ENCODE results near the gene CD27. TPM values are rescaled to one million over a fixed set of nuclear protein-coding genes. Genes with fewer than 3 reads are reported as not detected.
"Not testable (repeated sequence)": the region's sequence is repeated elsewhere in the genome, so short reads cannot be mapped to it uniquely, and the experiment has no call there.

The CD27 gene
- polyA plus RNA-seq, 2 donors: 0.84 to 0.98 TPM

- H3K9me3 ChIP-seq (ENCODE audit: control insufficient read depth in 2 of 2, insufficient read depth in 1 of 2, low read depth in 1 of 2, low read length in 1 of 2); H3K4me3 ChIP-seq (ENCODE audit: low read depth in 1 of 2, low read length in 2 of 2); H3K36me3 ChIP-seq (ENCODE audit: control insufficient read depth in 2 of 2, insufficient read depth in 2 of 2, low read length in 1 of 2); H3K4me1 ChIP-seq (ENCODE audit: control insufficient read depth in 2 of 2, insufficient read depth in 2 of 2, low read length in 1 of 2); H3K27me3 ChIP-seq (ENCODE audit: control insufficient read depth in 1 of 2, insufficient read depth in 2 of 2, low read length in 2 of 2); H3K27ac ChIP-seq (ENCODE audit: low read depth in 2 of 2, low read length in 1 of 2): not testable (repeated sequence)
- WGBS, 2 donors: 94 to 96% methylated on average over 37 of the region's 37 CpGs
Observed at GRCh38 chr12:6477601-6478377, 33.0 kb downstream of the CD27 start.

GRCh38 chr12:6478416-6478815 is 33.7 kb downstream of the CD27 start:
- 89 to 90% methylated on average over 20 of the region's 20 CpGs for WGBS, 2 donors
- H3K9me3 ChIP-seq (ENCODE audit: control insufficient read depth in 2 of 2, insufficient read depth in 1 of 2, low read depth in 1 of 2, low read length in 1 of 2): no peaks in the 10 kb centered on the region
- no peak overlapping the region for H3K27ac ChIP-seq (ENCODE audit: low read depth in 2 of 2, low read length in 1 of 2)

GRCh38 chr12:6488240-6488639 is 43.5 kb downstream of the CD27 start:
- Histone ChIP-seq H3K36me3 (ENCODE audit: control insufficient read depth in 2 of 2, insufficient read depth in 2 of 2, low read length in 1 of 2) (no peaks in the 10 kb centered on the region), H3K27me3 (ENCODE audit: control insufficient read depth in 1 of 2, insufficient read depth in 2 of 2, low read length in 2 of 2) (no peaks in the 10 kb centered on the region), H3K9me3 (ENCODE audit: control insufficient read depth in 2 of 2, insufficient read depth in 1 of 2, low read depth in 1 of 2, low read length in 1 of 2) (no peaks in the 10 kb centered on the region), H3K27ac (ENCODE audit: low read depth in 2 of 2, low read length in 1 of 2) (no peak overlapping the region), H3K4me3 (ENCODE audit: low read depth in 1 of 2, low read length in 2 of 2) (no peak overlapping the region), H3K4me1 (ENCODE audit: control insufficient read depth in 2 of 2, insufficient read depth in 2 of 2, low read length in 1 of 2) (no peaks in the 10 kb centered on the region)
- 63% methylated on average over 1 of the region's 1 CpG for WGBS, 2 donors

More at GRCh38 chr12:6478416-6478815, 33.7 kb downstream of the CD27 start:
- no peaks in the 10 kb centered on the region for H3K36me3 ChIP-seq (ENCODE audit: control insufficient read depth in 2 of 2, insufficient read depth in 2 of 2, low read length in 1 of 2)
- H3K4me1 ChIP-seq (ENCODE audit: control insufficient read depth in 2 of 2, insufficient read depth in 2 of 2, low read length in 1 of 2): no peaks in the 10 kb centered on the region
- no peaks in the 10 kb centered on the region for H3K27me3 ChIP-seq (ENCODE audit: control insufficient read depth in 1 of 2, insufficient read depth in 2 of 2, low read length in 2 of 2)
- no peak overlapping the region for H3K4me3 ChIP-seq (ENCODE audit: low read depth in 1 of 2, low read length in 2 of 2)

- Histone ChIP-seq H3K9me3 (ENCODE audit: control insufficient read depth in 2 of 2, insufficient read depth in 1 of 2, low read depth in 1 of 2, low read length in 1 of 2) (no peaks in the 10 kb centered on the region), H3K27ac (ENCODE audit: low read depth in 2 of 2, low read length in 1 of 2) (no peak overlapping the region), H3K27me3 (ENCODE audit: control insufficient read depth in 1 of 2, insufficient read depth in 2 of 2, low read length in 2 of 2) (no peaks in the 10 kb centered on the region), H3K36me3 (ENCODE audit: control insufficient read depth in 2 of 2, insufficient read depth in 2 of 2, low read length in 1 of 2) (no peaks in the 10 kb centered on the region), H3K4me1 (ENCODE audit: control insufficient read depth in 2 of 2, insufficient read depth in 2 of 2, low read length in 1 of 2) (no peaks in the 10 kb centered on the region), H3K4me3 (ENCODE audit: low read depth in 1 of 2, low read length in 2 of 2) (no peak overlapping the region)
- WGBS, 2 donors: 62 to 68% methylated on average over 4 of the region's 4 CpGs
Observed at GRCh38 chr12:6489449-6489848, 44.7 kb downstream of the CD27 start.

- not testable (repeated sequence) for H3K36me3 ChIP-seq (ENCODE audit: control insufficient read depth in 2 of 2, insufficient read depth in 2 of 2, low read length in 1 of 2); H3K27ac ChIP-seq (ENCODE audit: low read depth in 2 of 2, low read length in 1 of 2); H3K9me3 ChIP-seq (ENCODE audit: control insufficient read depth in 2 of 2, insufficient read depth in 1 of 2, low read depth in 1 of 2, low read length in 1 of 2); H3K27me3 ChIP-seq (ENCODE audit: control insufficient read depth in 1 of 2, insufficient read depth in 2 of 2, low read length in 2 of 2); H3K4me1 ChIP-seq (ENCODE audit: control insufficient read depth in 2 of 2, insufficient read depth in 2 of 2, low read length in 1 of 2); H3K4me3 ChIP-seq (ENCODE audit: low read depth in 1 of 2, low read length in 2 of 2)
- WGBS, 2 donors: 95 to 100% methylated on average over 1 of the region's 1 CpG
Observed at GRCh38 chr12:6490673-6491072, 45.9 kb downstream of the CD27 start.

GRCh38 chr12:6492838-6493496 is 48.2 kb downstream of the CD27 start, which contains the start of gene MRPL51:
MRPL51 (minus strand) TSS chr12:6493262; CDS start chr12:6493136, 126 bp downstream.
- Histone ChIP-seq H3K4me3 (ENCODE audit: low read depth in 1 of 2, low read length in 2 of 2) (peak within 1 kb of the TSS; percentile 58 to 97), H3K27ac (ENCODE audit: low read depth in 2 of 2, low read length in 1 of 2) (peak within 1 kb of the TSS; percentile 98 to 100), H3K4me1 (ENCODE audit: control insufficient read depth in 2 of 2, insufficient read depth in 2 of 2, low read length in 1 of 2) (no peaks in the 10 kb centered on the region), H3K27me3 (ENCODE audit: control insufficient read depth in 1 of 2, insufficient read depth in 2 of 2, low read length in 2 of 2) (no peaks in the 10 kb centered on the region), H3K36me3 (ENCODE audit: control insufficient read depth in 2 of 2, insufficient read depth in 2 of 2, low read length in 1 of 2) (no peaks in the 10 kb centered on the region), H3K9me3 (ENCODE audit: control insufficient read depth in 2 of 2, insufficient read depth in 1 of 2, low read depth in 1 of 2, low read length in 1 of 2) (no peaks in the 10 kb centered on the region)
- 1% methylated on average over 39 of the region's 39 CpGs for WGBS, 2 donors

- peak within 1 kb of the TSS; percentile 58 to 97 for H3K4me3 ChIP-seq (ENCODE audit: low read depth in 1 of 2, low read length in 2 of 2)
- H3K4me1 ChIP-seq (ENCODE audit: control insufficient read depth in 2 of 2, insufficient read depth in 2 of 2, low read length in 1 of 2): no peaks in the 10 kb centered on the region
- WGBS, 2 donors: 0 to 1% methylated on average over 42 to 49 of the region's 49 CpGs
- H3K27ac ChIP-seq (ENCODE audit: low read depth in 2 of 2, low read length in 1 of 2): peak within 1 kb of the TSS; percentile 98 to 100
- H3K36me3 ChIP-seq (ENCODE audit: control insufficient read depth in 2 of 2, insufficient read depth in 2 of 2, low read length in 1 of 2): no peaks in the 10 kb centered on the region
- no peaks in the 10 kb centered on the region for H3K27me3 ChIP-seq (ENCODE audit: control insufficient read depth in 1 of 2, insufficient read depth in 2 of 2, low read length in 2 of 2)
- H3K9me3 ChIP-seq (ENCODE audit: control insufficient read depth in 2 of 2, insufficient read depth in 1 of 2, low read depth in 1 of 2, low read length in 1 of 2): no peaks in the 10 kb centered on the region
Observed at GRCh38 chr12:6493497-6494257, 48.9 kb downstream of the CD27 start, which contains the start of gene NCAPD2. NCAPD2 (plus strand) TSS chr12:6494102; CDS start chr12:6495099, 997 bp downstream.

GRCh38 chr12:6494258-6494743 is 49.5 kb downstream of the CD27 start:
- WGBS, 2 donors: 1% methylated on average over 14 of the region's 14 CpGs
- peak overlapping the region; percentile 26 to 75 for H3K27ac ChIP-seq (ENCODE audit: low read depth in 2 of 2, low read length in 1 of 2)
- peak overlapping the region; percentile 51 to 97 for H3K4me3 ChIP-seq (ENCODE audit: low read depth in 1 of 2, low read length in 2 of 2)
- no peaks in the 10 kb centered on the region for H3K4me1 ChIP-seq (ENCODE audit: control insufficient read depth in 2 of 2, insufficient read depth in 2 of 2, low read length in 1 of 2)
- H3K9me3 ChIP-seq (ENCODE audit: control insufficient read depth in 2 of 2, insufficient read depth in 1 of 2, low read depth in 1 of 2, low read length in 1 of 2): no peaks in the 10 kb centered on the region
- H3K36me3 ChIP-seq (ENCODE audit: control insufficient read depth in 2 of 2, insufficient read depth in 2 of 2, low read length in 1 of 2): no peaks in the 10 kb centered on the region
- no peaks in the 10 kb centered on the region for H3K27me3 ChIP-seq (ENCODE audit: control insufficient read depth in 1 of 2, insufficient read depth in 2 of 2, low read length in 2 of 2)

GRCh38 chr12:6494968-6495367 is 50.2 kb downstream of the CD27 start:
- peak overlapping the region in 1 of 2 donors; percentile 97 for H3K4me3 ChIP-seq (ENCODE audit: low read depth in 1 of 2, low read length in 2 of 2)
- no peaks in the 10 kb centered on the region for H3K9me3 ChIP-seq (ENCODE audit: control insufficient read depth in 2 of 2, insufficient read depth in 1 of 2, low read depth in 1 of 2, low read length in 1 of 2)
- no peaks in the 10 kb centered on the region for H3K4me1 ChIP-seq (ENCODE audit: control insufficient read depth in 2 of 2, insufficient read depth in 2 of 2, low read length in 1 of 2)
- H3K36me3 ChIP-seq (ENCODE audit: control insufficient read depth in 2 of 2, insufficient read depth in 2 of 2, low read length in 1 of 2): no peaks in the 10 kb centered on the region
- H3K27me3 ChIP-seq (ENCODE audit: control insufficient read depth in 1 of 2, insufficient read depth in 2 of 2, low read length in 2 of 2): no peaks in the 10 kb centered on the region
- 65 to 68% methylated on average over 1 of the region's 1 CpG for WGBS, 2 donors
- no peak overlapping the region for H3K27ac ChIP-seq (ENCODE audit: low read depth in 2 of 2, low read length in 1 of 2)

Data from esophagus (tissue), 2 donors.